SW 1271 (cell line): ENCODE measurements around the gene ATL3.
A peak's percentile ranks its signal among the peaks of the same experiment; 100 is the strongest.
"Not testable (repeated sequence)": the region's sequence is repeated elsewhere in the genome, so short reads cannot be mapped to it uniquely, and the experiment has no call there.

Experiments
- DNase-seq, 2 experiments: peaks; one replicate each; lab custom pipeline; 2025; lab: John Stamatoyannopoulos, UW

ATL3 gene

GRCh38 chr11:63681321-63682065, 10.3 kb upstream of the ATL3 start, which contains the start of gene RTN3:
RTN3 (plus strand) TSS chr11:63681500; CDS start chr11:63681637, 137 bp downstream.
- DNase-seq: peak; percentile 82 to 96

- no peak for DNase-seq
Measured at GRCh38 chr11:63680834-63681320, 9.7 kb upstream of the ATL3 start.

- DNase-seq: no peak
Measured at GRCh38 chr11:63673579-63673978, 2.4 kb upstream of the ATL3 start.

- DNase-seq: no peak
Measured at GRCh38 chr11:63672936-63673539, 1.9 kb upstream of the ATL3 start.

- no peak for DNase-seq
Measured at GRCh38 chr11:63672156-63672463, 934 bp upstream of the ATL3 start.

GRCh38 chr11:63670433-63671321, 499 bp downstream of the ATL3 start:
- peak; percentile 51 to 61 for DNase-seq

- DNase-seq: no peak
Measured at GRCh38 chr11:63670096-63670432, 1.1 kb downstream of the ATL3 start.

GRCh38 chr11:63667995-63668795, 3.0 kb downstream of the ATL3 start:
- peak; percentile 40 to 89 for DNase-seq

GRCh38 chr11:63666874-63667273, 4.3 kb downstream of the ATL3 start:
- no peak for DNase-seq

- DNase-seq: peak in 1 of 2 experiments; percentile 46
Measured at GRCh38 chr11:63663809-63664208, 7.4 kb downstream of the ATL3 start.

- DNase-seq: no peak
Measured at GRCh38 chr11:63660972-63661371, 10.2 kb downstream of the ATL3 start.

GRCh38 chr11:63652671-63653070, 18.5 kb downstream of the ATL3 start:
- no peak for DNase-seq

GRCh38 chr11:63643205-63643604, 28.0 kb downstream of the ATL3 start:
- no peak for DNase-seq

GRCh38 chr11:63641727-63642126, 29.4 kb downstream of the ATL3 start:
- DNase-seq: peak in 1 of 2 experiments; percentile 36

- DNase-seq: peak in 1 of 2 experiments; percentile 20
Measured at GRCh38 chr11:63639199-63639832, 31.9 kb downstream of the ATL3 start.

- not testable (repeated sequence) for DNase-seq
Measured at GRCh38 chr11:63638436-63638835, 32.7 kb downstream of the ATL3 start.

- peak in 1 of 2 experiments; percentile 40 for DNase-seq
Measured at GRCh38 chr11:63635762-63636465, 35.3 kb downstream of the ATL3 start.

- DNase-seq: no peak
Measured at GRCh38 chr11:63629426-63629825, 41.8 kb downstream of the ATL3 start.

GRCh38 chr11:63623513-63624140, 47.5 kb downstream of the ATL3 start:
- DNase-seq: no peak

- DNase-seq: no peak
Measured at GRCh38 chr11:63622323-63622722, 48.9 kb downstream of the ATL3 start.
